Measurements from ENCODE around the gene GPR35. TPM values are rescaled to one million over a fixed set of nuclear protein-coding genes. Genes with fewer than 3 reads are reported as not detected.

Gene GPR35
- total RNA-seq, 2 donors from 2014 or later = 2.0 to 4.4 TPM

GRCh38 chr2:240619506-240620148, 5.7 kb upstream of the GPR35 start:
- H3K4me1 Mint-ChIP-seq = no peaks in the 10 kb centered on the region
- no peak overlapping the region for H3K27ac Mint-ChIP-seq
- H3K36me3 Mint-ChIP-seq (ENCODE audit: low read depth) = no peaks in the 10 kb centered on the region
- no peaks in the 10 kb centered on the region for H3K9me3 Mint-ChIP-seq
- peak; percentile 23 for ATAC-seq (replicated peaks)
- peak overlapping the region; percentile 44 for H3K4me3 Mint-ChIP-seq
- no peaks in the 10 kb centered on the region for H3K27me3 Mint-ChIP-seq

DNA sequence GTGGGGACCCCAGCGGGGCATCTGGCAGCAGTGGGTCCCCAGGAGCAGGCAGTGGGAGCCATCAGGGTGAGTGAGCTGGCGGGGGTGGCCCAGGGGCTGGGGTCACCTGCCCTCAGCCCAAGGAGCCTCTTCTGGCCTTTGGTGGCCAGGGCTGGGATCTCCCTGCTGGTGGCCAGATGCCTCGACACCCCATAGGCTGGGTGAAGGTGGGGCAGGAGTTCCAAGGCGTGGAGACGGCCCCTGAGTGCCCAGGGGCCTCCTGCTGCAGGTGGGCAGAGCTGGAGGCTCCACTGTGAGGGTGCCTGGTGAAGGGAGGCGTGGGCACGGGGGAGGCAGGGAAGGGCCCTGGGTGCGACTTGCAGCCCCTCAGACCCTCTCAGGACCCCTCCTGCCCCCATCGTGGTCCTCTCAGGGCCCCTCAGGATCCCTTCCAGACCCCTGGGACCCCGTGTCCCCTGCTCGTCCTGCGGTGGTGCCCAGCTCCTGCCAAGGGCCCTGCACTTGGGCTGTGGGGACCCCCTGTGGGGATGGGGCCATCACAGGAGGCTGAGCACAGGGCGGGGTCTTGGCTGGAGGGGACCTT, 5.0 kb upstream of the GPR35 start:
- no peak overlapping the region for H3K4me3 Mint-ChIP-seq
- H3K27me3 Mint-ChIP-seq = no peaks in the 10 kb centered on the region
- ATAC-seq (replicated peaks) = no peak
- no peaks in the 10 kb centered on the region for H3K9me3 Mint-ChIP-seq
- no peaks in the 10 kb centered on the region for H3K4me1 Mint-ChIP-seq
- H3K36me3 Mint-ChIP-seq (ENCODE audit: low read depth) = no peaks in the 10 kb centered on the region
- no peak overlapping the region for H3K27ac Mint-ChIP-seq

DNA sequence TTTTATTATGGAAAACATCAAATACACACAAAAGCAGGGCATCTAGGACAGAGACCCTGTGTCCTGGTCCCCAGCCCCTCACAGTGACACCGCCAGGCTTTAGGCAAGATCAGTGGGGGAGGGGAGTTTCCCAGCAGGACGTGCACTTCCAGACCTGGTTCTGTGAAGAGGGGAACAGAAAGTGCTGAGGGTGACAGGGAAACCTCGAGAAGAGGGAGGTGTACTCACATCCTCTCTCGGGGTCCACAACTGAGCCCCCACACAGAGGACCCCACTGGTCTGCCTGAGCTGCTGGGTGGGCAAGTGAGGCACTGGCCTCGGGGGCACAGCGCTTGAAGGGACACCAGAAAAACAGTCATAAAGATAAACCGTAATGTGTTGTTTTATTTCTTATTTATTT, 4.4 kb upstream of the GPR35 start:
- no peak for ATAC-seq (replicated peaks)

DNA sequence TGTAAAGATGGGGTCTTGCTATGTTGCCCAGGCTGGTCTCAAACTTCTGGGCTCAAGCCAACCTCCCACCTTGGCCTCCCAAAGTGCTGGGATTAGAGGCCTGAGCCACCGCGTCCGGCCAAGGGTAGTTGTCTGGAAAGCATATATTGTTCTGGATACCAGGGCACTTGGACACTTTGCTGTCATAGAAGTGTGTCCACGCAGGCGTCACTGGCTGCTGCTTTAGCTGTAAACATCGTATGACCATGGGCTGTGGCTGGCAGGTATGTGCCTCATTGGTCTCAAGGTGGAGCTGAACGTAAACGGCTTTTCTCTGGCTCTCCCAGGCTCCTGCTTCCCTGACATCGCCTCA, 3.2 kb upstream of the GPR35 start:
- no peaks in the 10 kb centered on the region for H3K9me3 Mint-ChIP-seq
- no peaks in the 10 kb centered on the region for H3K4me1 Mint-ChIP-seq

More for the DNA sequence above, 4.4 kb upstream of the GPR35 start:
- H3K4me3 Mint-ChIP-seq = peak overlapping the region; percentile 63
- no peaks in the 10 kb centered on the region for H3K36me3 Mint-ChIP-seq (ENCODE audit: low read depth)
- H3K9me3 Mint-ChIP-seq = no peaks in the 10 kb centered on the region
- H3K4me1 Mint-ChIP-seq = no peaks in the 10 kb centered on the region
- H3K27me3 Mint-ChIP-seq = no peaks in the 10 kb centered on the region
- H3K27ac Mint-ChIP-seq = peak overlapping the region; percentile 60

DNA sequence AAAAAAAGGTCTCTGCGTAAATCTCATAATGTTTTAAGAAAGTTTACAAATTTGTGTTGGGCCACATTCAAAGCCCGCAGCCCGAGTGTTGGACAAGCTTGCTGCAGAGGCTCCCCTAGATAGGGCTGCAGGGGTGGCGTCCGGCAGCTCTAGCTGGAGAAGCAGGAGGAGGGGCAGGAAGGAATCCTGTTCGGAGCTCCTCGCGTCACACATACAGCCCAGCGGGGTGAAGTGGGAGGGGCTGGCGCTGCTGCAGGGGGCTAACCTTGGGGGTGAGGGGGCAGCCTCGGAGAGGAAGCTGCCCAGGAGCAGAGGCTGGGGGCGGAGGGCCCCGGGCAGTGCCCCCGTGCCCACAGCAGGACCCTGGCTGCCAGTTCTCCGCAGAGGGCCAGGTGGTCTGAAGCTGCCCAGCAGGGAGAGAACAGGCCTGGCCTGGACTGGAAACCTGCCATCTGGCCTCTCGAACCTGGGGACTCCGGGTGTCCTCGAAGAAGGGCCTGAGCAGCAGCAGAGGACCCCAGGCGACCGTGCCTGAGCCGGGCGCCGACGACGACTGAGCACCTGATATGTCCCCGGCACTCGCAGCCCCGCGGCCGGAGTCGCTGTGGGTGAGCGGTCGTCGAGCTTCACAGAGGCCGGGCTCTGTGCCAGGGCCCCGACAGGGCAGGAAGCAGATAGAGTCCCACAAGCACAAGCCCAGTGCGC, 2.6 kb upstream of the GPR35 start:
- Mint-ChIP-seq H3K27ac (no peak overlapping the region), H3K36me3 (ENCODE audit: low read depth) (no peaks in the 10 kb centered on the region), H3K4me3 (peak overlapping the region; percentile 5), H3K9me3 (no peaks in the 10 kb centered on the region), H3K4me1 (no peaks in the 10 kb centered on the region), H3K27me3 (no peaks in the 10 kb centered on the region)
- ATAC-seq (replicated peaks) = no peak

More for the DNA sequence above, 3.2 kb upstream of the GPR35 start:
- no peaks in the 10 kb centered on the region for H3K36me3 Mint-ChIP-seq (ENCODE audit: low read depth)
- ATAC-seq (replicated peaks) = no peak
- no peak overlapping the region for H3K27ac Mint-ChIP-seq
- peak overlapping the region; percentile 63 for H3K4me3 Mint-ChIP-seq
- no peaks in the 10 kb centered on the region for H3K27me3 Mint-ChIP-seq

DNA sequence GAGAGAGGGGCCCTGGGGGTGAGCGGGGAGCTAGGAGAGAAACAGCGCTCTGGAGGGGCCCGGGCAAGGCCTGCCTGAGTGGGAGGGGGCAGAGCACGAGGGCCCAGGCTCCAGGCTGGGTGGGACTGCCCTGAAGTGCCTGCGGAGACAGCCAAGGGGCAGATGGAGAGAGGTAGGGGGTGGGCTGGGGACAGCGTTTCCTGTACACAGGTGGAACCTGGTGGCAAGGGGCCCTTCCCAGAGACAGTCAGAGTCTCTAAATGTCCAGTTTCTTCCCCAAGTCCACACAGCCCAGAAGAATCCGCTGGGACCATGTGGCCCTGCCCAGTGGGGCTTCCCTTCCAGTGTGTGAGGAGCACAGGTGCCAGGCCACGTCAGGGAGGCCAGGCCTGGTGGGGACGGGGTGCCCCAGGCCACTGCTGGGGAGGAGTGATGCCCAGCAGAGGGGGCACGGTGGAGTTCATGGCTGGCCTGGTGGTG, 1.7 kb upstream of the GPR35 start:
- no peak for ATAC-seq (replicated peaks)
- Mint-ChIP-seq H3K4me1 (no peaks in the 10 kb centered on the region), H3K27me3 (no peaks in the 10 kb centered on the region), H3K27ac (no peak overlapping the region), H3K4me3 (no peak overlapping the region), H3K36me3 (ENCODE audit: low read depth) (no peaks in the 10 kb centered on the region), H3K9me3 (no peaks in the 10 kb centered on the region)

- H3K4me1 Mint-ChIP-seq = no peaks in the 10 kb centered on the region
- no peaks in the 10 kb centered on the region for H3K36me3 Mint-ChIP-seq (ENCODE audit: low read depth)
- no peaks in the 10 kb centered on the region for H3K27me3 Mint-ChIP-seq
- H3K27ac Mint-ChIP-seq = peak overlapping the region; percentile 58
- peak overlapping the region; percentile 49 for H3K4me3 Mint-ChIP-seq
- no peaks in the 10 kb centered on the region for H3K9me3 Mint-ChIP-seq
- ATAC-seq (replicated peaks) = no peak
These were observed 1.0 kb upstream of the GPR35 start for GRCh38 chr2:240624011-240624949.

- Mint-ChIP-seq H3K4me3 (peak overlapping the region; percentile 22), H3K36me3 (ENCODE audit: low read depth) (no peaks in the 10 kb centered on the region), H3K4me1 (no peaks in the 10 kb centered on the region), H3K27me3 (no peaks in the 10 kb centered on the region), H3K9me3 (no peaks in the 10 kb centered on the region), H3K27ac (peak overlapping the region; percentile 46)
- peak; percentile 19 for ATAC-seq (replicated peaks)
These were observed 1.4 kb downstream of the GPR35 start for GRCh38 chr2:240626531-240627300.

GRCh38 chr2:240627736-240628506, 2.6 kb downstream of the GPR35 start:
- Mint-ChIP-seq H3K36me3 (ENCODE audit: low read depth) (no peaks in the 10 kb centered on the region), H3K27me3 (no peaks in the 10 kb centered on the region), H3K27ac (no peak overlapping the region), H3K4me1 (no peaks in the 10 kb centered on the region), H3K9me3 (no peaks in the 10 kb centered on the region), H3K4me3 (no peak overlapping the region)
- ATAC-seq (replicated peaks) = no peak

- H3K27me3 Mint-ChIP-seq = no peaks in the 10 kb centered on the region
These were observed 3.2 kb downstream of the GPR35 start for GRCh38 chr2:240628507-240628807.

GRCh38 chr2:240628808-240629618, 3.7 kb downstream of the GPR35 start:
- Mint-ChIP-seq H3K27ac (no peak overlapping the region), H3K36me3 (ENCODE audit: low read depth) (no peaks in the 10 kb centered on the region), H3K4me1 (no peaks in the 10 kb centered on the region), H3K4me3 (no peak overlapping the region), H3K9me3 (peaks cover 5% of the 10 kb centered on the region), H3K27me3 (no peaks in the 10 kb centered on the region)
- no peak for ATAC-seq (replicated peaks)

More at GRCh38 chr2:240628507-240628807, 3.2 kb downstream of the GPR35 start:
- H3K9me3 Mint-ChIP-seq = peaks cover 4% of the 10 kb centered on the region
- no peak for ATAC-seq (replicated peaks)
- H3K36me3 Mint-ChIP-seq (ENCODE audit: low read depth) = no peaks in the 10 kb centered on the region
- no peak overlapping the region for H3K27ac Mint-ChIP-seq
- H3K4me1 Mint-ChIP-seq = no peaks in the 10 kb centered on the region
- H3K4me3 Mint-ChIP-seq = no peak overlapping the region

- ATAC-seq (replicated peaks) = no peak
- no peak overlapping the region for H3K27ac Mint-ChIP-seq
These were observed 4.3 kb downstream of the GPR35 start for GRCh38 chr2:240629619-240629967.

More at GRCh38 chr2:240629619-240629967, 4.3 kb downstream of the GPR35 start:
- Mint-ChIP-seq H3K36me3 (ENCODE audit: low read depth) (no peaks in the 10 kb centered on the region), H3K4me3 (no peak overlapping the region), H3K4me1 (no peaks in the 10 kb centered on the region), H3K27me3 (no peaks in the 10 kb centered on the region), H3K9me3 (peaks cover 5% of the 10 kb centered on the region)

Measured in activated T-helper 17 cell treated with anti-CD3 and anti-CD28 coated beads, Interleukin-2, amount 50 U/mL, for 72 hours (primary cell).